ENCODE results near the gene MICAL3.
"Not testable (repeated sequence)": the region's sequence is repeated elsewhere in the genome, so short reads cannot be mapped to it uniquely, and the experiment has no call there.

The MICAL3 gene

DNA sequence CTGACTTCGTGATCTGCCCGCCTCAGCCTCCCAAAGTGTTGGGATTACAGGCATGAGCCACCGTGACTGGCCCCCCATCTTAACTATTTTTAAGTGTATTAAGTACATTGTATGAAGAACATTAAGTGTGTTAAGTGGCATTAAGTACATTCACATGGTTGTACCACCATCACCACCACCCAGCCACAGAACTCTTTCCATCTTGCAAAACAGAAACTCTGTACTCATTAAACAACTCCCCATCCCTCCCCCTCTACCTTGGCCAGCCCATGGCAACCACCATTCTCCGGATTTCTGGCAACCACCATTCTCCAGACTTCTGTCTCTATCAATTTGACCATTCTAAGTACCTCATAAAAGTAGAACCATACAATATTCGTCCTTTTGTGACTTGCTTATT lies 35.6 kb upstream of the MICAL3 start:
- DNase-seq: no peak

DNA sequence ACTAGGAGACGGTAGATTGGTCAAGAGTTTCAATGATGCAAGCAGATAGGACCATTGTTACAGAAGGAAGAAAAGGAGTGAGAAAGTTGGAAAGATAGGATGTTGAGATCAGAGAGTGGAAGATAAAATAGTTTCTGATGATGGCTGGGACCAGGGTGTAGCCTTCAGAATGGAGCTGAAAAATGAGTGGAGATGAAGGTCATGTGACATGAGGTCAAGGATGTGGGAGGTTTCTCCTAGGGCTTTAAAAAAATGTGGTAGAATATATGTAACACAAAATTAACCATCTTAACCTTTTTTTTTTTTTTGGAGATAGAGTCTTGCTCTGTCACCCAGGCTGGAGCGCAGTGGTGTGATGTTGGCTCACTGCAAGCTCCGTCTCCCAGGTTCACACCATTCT lies 35.1 kb upstream of the MICAL3 start:
- no peak for DNase-seq

DNA sequence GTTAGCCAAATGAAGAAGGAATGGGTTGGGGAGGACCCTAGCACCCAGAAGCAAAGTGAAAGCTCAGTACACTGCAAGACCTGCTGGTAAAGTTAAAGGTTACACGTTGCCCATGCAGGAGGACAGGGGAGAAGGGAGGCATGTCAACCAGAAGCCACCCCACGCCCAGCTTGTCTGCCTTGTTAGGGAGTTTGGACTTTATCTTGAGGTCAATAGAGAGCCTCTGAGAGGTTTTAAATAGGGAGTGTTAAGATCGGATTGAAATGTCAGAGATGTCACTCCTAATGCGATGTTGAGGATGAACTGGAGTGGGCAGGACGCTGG lies 34.7 kb upstream of the MICAL3 start:
- no peak for DNase-seq

DNA sequence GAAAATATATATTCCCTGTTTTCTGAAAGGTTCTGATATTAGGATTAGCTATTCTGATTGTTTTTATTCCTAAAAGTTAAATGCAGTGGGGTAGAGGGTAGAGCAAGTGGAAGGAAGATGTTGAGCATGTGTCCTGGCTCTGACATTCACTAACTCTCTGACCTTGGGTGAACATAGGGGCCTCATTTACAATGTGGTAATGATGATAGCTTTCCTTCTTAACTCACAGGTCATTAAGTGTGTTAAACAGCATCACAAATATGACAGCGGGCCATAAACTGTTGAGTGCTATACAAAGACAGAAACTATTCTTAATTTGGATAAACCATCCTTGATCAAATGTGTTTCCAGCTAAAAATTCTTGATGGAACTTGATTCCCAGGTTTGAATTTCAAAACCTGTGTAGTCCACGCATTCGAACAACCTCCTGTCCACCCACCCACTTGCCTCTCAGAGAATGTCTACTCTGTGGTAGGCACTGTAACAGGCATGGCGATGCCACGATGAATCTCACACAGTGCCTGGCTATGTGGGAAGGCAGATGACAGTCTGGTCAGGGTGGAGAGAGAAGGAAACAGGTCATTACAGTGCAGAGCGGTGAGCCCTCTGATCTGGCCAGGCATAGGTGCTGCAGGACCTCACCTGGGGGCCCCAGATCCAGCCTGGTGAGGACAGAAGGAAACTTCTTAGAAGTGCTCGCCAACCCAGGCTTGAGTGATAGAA lies 34.2 kb upstream of the MICAL3 start:
- DNase-seq: no peak

DNA sequence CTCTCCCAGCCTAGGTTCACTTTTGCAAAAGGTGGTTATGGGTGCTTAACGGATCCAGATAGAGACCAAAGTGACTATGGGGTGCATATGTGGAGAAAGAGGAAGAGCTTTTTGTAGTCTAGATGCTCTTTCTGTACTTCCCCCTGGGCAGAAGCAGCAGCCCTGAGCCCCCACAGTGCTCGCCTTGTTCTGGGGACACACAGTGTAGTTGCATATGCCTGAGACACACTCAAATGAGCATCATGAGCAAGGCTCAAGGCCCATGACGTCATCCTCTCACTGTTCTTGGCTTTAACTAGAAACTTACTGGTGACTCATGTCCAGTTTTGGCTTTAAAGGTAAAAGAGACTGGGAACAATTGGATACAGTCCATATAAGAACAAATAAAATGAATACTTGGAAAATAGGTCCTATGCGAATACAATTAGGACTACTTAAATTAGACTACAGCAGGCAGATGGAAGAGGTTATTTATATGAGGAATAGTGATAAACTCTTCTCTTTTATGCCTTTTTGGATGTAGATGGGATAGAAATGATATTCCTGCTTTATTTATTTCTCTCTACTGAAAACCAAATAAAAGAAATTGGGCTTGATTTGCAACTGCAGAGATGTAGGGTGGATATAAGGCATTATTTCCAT lies 33.3 kb upstream of the MICAL3 start:
- peak; percentile 82 for DNase-seq

DNA sequence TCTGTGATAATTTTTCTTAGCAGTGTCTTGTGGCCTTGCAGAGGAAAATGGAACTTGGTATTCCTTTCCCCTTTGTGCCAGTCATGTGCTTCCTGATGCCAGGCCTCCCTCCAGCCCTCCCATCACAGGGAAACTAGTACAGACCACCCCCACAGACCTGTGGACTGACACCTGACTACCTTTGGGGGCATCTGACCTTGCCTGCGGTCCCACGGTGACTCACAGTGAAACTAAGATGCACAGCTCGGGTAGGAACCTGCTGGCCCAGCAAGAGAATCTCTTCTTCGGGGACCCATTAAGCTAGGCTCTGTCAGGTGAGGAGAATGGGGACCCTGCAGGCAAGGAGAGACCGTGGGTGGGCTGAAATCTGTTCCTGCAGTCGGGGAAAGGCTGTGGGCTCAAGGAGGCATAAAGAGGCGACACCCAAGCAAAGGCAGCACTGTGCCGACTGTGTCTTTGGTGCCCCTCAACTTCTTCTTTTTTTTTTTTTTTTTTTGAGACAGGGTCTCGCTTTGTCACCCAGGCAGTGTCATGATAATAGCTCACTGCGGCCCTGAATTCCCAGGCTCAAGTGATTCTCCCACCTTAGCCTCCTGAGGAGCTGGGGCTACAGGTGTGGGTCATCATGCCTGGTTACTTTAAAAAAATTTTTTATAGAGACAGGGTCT lies 32.6 kb upstream of the MICAL3 start:
- DNase-seq: no peak

DNA sequence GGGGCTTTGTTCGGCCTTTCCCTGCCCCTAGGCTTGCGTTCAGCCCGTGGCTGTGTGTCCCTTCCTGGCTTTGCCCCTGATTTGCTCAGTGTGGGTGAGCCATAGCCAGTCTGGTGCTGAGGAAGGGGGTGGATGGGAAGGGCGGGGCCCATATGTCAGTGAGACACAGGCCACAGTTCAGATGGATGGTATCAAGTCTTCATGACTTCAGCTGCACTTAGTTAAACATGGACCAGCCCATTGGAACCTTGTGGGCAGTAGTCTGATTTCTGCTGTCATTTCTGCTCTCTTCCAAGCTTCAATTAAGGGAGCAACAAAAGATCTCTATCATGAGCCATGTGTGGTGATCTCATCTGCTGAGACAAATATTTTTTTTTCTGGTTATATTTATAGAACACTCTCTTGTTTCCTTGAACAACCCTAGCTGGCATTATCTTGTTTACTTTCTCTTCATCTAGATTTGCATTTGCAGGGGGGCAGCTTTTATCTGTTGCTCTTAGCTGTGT lies 31.9 kb upstream of the MICAL3 start:
- peak; percentile 70 for DNase-seq

DNA sequence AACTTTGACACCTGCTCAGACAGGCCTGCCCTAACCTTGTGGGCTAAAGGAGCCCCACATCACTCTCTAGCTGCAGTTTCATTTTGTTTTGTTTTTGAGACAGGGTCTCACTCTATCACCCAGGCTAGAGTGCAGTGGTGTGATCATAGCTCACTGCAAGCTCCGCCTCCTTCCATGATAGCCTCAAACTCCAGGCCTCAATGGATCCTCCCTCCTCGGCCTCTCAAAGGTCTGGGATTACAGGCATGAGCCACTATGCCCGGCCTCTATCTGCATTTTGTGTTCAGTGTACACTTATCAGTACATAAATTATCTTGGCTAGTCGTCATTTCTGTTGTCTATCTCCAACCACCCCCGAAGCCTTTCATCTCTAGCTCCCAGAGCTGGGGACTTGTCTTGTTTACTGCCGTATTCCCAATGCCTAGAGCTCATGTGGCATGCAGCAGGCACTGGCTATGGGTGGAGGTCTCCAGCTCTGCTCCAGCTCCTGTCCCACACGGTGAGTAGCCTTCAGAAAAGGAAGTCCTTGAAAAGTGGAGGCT lies 31.3 kb upstream of the MICAL3 start:
- DNase-seq: no peak

DNA sequence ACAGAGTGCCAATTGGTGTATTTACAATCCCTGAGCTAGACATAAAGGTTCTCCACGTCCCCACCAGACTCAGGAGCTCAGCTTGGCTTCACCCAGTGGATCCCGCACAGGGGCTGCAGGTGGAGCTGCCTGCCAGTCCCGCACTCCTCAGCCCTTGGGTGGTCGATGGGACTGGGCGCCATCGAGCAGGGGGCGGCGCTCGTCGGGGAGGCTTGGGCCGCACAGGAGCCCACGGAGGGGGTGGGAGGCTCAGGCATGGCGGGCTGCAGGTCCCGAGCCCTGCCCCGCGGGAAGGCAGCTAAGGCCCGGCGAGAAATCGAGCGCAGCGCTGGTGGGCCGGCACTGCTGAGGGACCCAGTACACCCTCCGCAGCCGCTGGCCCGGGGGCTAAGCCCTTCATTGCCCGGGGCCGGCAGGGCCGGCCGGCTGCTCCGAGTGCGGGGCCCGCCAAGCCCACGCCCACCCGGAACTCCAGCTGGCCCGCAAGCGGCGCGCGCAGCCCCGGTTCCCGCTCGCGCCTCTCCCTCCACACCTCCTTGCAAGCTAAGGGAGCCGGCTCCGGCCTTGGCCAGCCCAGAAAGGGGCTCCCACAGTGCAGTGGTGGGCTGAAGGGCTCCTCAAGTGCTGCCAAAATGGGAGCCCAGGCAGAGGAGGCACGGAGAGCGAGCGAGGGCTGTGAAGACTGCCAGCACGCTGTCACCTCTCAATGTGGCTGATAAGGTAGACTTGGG lies 29.0 kb upstream of the MICAL3 start:
- not testable (repeated sequence) for DNase-seq

DNA sequence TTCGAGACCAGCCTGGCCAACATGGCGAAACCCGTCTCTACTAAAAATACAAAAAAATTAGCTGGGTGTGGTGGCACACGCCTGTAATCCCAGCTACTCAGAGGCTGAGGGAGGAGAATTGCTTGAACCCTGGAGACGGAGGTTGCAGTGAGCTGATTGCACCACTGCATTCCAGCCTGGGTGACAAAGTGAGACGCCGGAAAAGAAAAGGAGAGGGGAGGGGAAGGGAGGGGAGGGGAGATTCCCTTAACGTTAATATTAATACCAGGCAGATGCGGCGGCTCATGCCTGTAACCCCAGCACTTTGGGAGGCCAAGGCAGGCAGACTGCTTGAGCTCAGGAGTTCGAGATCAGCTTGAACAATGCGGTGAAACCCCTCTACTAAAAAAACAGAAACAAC lies 26.8 kb upstream of the MICAL3 start:
- not testable (repeated sequence) for DNase-seq

DNA sequence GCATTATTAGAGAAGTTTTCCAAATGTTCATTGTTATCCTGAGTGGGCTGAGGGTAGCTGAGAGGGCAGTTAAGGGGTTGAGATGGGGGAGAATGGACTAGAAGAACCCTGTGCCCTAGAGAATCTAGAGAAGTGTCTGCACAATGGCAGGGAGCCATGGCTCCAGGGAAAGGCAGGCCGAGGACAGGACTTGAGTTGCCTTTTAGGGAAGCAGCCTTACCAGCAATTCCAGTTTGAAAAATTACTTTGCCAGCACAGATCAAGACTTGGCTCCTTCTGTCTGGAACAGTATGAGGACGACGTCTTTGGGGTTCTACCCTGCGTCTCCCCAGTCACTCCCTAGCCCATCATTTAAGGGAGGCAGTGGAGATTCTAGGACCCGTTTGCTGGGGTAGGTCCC lies 25.7 kb upstream of the MICAL3 start:
- no peak for DNase-seq

DNA sequence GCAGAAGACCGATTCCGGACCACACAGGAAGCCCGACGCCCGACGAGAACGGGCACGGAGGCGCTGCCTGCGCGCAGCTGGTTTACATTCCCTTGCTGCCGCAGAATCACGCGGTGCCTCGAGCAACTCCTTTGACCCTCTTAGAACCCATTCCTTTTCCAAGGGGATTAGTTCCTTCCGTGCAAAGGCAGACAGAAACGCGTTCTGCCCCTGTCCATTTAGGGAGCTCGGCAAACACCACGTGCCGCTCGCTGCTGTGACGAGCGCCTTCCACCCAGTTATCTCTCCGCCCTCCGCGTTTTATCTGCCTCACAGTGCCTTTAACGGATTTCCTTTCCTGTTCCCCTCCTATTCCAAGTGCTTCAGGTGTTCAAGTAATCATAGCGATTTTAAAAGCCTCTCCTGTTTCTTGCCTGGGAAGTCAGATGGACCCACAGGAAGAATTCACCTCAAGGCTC lies 24.1 kb upstream of the MICAL3 start:
- DNase-seq: no peak

DNA sequence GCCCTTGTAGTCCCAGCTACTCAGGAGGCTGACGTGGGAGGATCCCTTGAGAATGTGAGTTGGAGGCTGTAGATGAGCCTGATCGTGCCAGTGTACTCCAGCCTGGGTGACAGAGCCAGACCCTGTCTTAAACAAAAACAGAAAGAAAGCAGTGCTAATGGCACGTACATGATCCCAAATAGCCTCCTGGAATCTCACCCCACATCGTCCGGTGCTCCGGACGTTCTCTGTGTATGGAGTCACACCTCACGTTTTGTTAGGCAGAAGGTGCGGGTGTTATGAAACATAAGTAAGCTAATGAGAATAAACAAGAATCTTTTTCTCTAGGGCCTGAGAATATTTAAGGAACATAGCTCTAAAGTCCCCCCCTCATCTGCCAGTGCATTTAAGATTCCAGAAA lies 23.7 kb upstream of the MICAL3 start:
- no peak for DNase-seq

DNA sequence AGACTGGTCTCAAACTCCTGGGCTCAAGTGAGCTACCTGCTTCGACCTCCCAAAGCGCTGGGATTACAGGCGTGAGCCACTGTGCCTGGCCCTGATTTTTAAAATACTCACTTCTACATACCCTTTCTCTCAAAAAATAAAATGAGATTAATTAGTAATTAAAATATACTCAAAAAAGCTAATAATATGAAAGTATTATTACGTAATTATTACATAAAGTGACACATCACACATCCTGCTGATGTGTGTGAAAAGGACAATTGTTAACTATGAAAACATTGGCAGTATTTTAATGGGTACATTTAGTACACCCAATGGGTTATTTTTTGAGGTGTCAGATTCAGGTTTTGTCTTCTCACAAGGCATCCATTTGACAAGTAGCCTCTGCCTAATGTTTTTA lies 21.4 kb upstream of the MICAL3 start:
- DNase-seq: no peak

DNA sequence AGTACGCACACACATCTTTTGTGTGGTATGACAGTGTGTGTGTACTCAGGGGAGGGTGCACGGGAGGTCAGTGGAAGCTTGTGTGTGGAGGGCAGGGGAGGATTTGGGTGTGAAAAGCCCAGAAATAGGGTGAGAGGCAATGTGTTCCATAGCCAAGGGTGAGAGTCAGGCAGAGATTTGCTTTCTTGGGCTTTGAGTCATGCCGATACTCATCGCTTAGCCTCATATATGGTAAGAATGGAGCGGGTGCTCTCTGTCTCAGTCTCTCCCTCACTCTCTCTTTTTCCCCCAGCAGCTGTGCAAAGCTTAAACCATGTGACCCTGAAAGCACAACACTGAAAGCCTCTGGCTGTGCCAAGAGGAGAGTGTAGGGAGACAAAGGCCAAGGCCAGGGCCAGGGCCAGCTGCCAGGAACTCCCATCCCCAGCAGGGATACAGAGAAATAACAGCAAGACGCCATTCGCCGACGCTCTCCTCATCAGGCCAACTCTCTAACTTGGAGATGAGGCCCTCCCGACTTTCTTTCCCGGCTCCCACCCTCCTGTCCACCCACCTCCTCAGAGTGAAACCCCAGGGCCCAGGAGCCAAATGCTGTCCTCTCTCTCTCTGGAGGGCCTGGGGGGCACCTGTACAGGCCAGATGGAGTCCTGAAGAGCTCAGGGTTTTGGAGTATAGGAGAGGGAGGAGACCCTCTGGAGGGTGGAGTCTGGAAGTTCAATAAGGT lies 20.3 kb upstream of the MICAL3 start:
- no peak for DNase-seq

DNA sequence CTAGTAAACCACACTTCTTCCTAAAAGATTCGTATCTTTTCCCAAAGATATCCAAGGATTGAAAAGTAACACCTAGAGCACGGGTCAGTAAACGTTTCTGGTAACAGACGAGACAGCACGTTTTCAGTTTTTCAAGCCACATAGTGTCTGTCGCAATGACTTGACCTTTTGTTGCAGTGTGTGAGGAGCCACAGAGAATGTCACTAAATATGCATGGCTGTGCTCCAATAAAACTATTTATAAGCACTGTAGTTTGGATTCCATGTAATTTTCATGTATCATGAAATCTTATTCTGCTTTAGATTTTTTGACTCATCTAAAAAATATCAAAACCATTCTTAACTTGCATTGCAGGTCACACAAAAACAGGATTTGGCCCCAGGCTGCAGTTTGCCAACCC lies 18.3 kb upstream of the MICAL3 start:
- no peak for DNase-seq

DNA sequence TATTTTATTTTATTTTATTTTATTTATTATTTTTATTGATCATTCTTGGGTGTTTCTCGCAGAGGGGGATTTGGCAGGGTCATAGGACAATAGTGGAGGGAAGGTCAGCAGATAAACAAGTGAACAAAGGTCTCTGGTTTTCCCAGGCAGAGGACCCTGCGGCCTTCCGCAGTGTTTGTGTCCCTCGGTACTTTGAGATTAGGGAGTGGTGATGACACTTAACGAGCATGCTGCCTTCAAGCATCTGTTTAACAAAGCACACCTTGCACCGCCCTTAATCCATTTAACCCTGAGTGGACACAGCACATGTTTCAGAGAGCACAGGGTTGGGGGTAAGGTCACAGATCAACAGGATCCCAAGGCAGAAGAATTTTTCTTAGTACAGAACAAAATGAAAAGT lies 16.5 kb upstream of the MICAL3 start:
- not testable (repeated sequence) for DNase-seq

DNA sequence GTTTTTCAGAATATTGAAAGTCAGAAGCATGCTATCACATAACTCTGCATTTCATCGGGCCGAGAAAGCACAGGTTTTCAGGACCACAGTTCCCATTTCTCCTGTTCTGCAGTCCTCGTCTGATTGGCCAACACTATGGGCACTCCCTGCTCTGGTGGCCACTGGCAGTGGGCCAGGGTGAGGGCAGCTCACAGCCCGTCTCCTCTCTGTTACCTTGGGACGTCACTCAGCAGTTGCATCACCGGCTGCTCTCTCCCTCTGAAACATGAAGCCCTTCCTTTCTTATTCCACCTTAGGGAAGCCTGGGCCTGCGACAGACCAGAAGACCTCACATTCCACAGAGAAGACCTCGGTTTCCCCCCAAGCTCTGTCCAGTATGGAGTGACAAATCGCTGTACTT lies 11.4 kb upstream of the MICAL3 start:
- peak; percentile 60 for DNase-seq

DNA sequence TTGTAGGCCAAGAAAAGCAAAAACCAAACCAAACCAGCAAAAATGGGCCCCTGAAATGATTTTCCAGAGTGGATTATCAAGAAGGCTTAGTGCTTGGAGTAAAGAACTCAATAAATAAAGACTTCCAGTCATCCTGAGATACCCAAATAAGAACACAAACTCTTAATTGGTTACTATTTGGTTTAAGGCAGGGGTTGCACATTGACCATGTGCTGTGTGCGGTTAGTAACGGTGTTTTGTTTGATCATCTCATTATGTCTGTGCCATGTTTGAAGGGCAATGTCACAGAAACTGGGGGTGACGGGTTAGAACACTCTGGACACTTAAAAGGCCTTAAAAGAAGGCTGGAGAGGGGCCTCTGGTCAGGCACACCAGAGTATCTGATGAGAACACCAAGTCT lies 9.7 kb upstream of the MICAL3 start:
- no peak for DNase-seq

DNA sequence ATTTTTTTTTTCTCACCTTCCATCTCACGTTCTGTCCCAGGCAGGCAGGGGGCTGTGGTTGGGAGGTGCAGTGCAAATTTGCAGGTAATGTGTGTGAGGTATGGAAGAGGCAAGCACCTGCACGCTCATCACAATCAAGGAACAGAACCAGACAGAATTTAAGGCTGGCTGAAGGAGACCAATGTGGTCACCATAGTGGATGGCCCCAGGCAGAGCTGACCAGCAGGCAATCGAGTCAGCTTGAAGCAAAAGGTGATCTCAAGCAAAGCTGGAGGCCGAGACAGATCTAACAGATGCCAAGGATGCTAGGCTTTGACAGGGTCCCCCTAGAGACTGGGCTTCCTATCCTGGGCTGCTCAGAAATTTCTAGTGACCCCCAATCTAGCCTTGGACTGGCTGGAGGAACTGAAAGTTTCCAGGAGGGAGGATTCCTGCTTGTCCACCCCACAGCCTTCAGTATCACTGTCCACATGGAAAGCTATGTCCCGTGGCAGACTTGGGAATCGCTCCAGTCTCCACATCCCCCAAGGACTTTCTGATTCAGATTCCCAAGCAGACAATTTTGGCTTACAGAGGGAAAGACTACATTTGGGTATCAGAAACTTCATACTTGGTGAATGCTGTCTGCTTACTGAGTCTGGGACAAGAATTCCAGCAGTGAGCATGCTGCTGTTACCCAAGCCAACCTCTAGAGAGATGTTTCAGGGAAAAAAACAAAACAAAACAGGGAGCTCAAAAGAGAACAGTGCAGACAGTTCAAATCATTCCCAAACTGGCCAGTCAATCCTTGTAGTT lies 9.0 kb upstream of the MICAL3 start:
- peak; percentile 10 for DNase-seq

DNA sequence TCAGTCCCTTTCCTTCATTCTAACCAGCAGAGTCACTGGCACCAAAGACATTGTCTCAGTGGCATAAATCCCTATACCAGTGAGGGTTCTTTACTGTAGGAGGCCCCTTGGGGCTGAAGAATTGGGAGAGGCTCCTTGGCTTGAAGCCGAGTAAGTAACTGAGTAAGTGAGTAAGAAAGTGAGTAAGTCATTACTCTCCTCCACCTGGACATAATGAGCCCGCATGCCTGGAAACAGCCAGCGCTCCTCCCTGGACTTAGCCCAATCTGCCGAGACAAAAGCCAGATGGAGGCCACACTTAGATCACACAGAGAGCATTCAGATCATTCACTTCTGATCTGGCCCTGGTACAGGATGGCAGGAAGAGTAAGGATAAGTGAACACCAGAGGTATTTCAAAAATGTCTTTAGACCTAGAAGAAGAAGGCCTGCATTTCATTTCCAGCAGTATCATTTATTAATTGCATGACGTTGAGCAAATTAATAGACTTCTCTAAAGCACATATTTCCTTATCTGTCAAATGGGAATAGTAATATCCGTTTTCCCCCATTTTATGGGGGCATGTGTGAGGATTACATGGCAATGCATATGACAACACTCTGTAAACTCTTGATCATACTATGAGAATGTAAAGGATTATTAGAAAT lies 8.2 kb upstream of the MICAL3 start:
- peak; percentile 82 for DNase-seq
